Stimulated activated CD4-positive, alpha-beta T cell treated with anti-CD3 and anti-CD28 coated beads, Interleukin-4, amount 100 ng/mL, for 24 hours (primary cell): ENCODE measurements around the gene NIPA2.
"Not testable (repeated sequence)": the region's sequence is repeated elsewhere in the genome, so short reads cannot be mapped to it uniquely, and the experiment has no call there.

Source experiments
- DNase-seq: peaks from one replicate; pipeline ENCODE4 v3.0.0-alpha.2; 2020

The NIPA2 gene

DNA sequence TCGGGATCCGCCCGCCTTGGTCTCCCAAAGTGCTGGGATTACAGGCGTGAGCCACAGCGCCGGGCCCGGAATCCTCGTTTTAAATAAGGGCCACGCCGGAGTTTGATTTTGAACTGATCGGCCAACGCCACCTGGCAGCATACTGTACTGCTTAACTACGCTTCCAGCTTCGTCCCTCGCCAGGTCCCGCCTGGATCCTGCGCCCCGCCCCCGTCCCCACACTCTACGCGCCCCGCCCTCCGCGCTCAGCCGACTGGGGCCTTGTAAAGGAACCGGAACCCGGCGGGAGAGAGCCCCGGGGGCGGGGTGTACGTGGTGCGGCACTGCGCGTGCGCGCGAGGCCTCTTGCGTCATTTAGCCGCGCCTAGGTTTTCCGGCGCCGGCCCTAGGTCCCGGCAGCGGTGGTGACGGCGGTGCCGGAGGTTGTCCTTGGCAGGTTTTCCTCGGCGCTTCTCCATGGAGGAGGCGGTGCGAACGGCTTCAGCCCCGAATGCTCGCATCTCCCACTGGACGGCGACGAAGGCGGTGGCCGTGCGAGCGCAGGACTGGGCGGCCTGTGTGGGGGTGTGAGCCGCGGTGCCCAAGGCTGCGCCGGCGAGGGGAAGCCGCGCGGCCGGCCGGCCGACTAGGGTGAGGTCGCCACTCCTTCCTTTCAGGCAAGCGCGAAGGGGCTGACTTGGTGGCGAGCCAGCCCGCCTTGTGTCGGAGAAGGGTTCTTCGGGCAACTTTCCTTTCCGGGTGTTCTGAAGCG is at the start of gene NIPA2:
Gene NIPA2, plus strand, starts transcription at position 375 of the 751 bp plus-strand sequence. CDS start 13,066 bp downstream, outside the sequence.
- DNase-seq = peak; percentile 98

DNA sequence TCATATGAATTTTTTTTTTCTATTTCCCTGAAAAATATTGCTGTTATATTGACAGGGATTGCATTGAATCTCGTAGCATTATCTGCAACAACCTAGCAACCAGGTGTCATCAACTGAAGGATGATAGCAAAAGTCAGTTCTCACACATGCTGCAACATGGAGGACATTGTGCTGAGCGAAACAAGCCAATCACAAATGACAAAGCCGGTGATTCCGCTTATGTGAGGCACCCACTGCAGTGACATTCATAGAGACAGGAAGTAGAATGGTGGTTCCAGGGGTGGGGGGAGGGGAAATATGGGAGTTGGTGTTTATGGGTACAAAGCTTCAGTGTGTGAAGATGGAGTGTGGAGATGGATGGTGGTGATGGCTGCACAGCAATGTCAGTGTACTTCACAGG is 44.4 kb upstream of the NIPA2 start:
- no peak for DNase-seq

DNA sequence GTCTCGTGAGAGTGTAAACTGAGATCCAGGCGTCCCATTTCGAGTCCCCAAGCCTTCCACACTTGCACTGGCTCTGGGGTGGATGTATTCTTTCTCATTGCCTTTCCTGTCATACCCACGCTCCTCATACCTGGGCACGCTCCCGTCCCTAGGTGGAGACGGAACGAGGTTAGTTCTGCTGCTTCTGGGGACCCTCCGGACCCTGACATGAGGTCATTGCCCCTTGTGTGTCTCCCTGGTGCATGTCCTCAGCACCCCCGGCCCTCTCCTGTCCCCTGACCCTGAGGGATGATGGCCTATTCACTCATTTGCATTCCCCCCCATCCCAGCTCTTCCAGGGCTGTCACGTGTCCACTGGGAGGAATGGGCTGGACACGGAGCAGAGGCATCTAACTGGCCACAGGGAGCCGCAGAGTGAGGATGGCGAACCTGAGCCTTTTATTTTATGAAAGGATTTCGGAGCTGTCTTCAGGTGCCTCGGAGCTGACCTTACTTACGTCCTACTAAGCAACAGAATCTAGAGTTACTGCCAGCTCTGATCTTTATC is 43.8 kb upstream of the NIPA2 start:
- no peak for DNase-seq

DNA sequence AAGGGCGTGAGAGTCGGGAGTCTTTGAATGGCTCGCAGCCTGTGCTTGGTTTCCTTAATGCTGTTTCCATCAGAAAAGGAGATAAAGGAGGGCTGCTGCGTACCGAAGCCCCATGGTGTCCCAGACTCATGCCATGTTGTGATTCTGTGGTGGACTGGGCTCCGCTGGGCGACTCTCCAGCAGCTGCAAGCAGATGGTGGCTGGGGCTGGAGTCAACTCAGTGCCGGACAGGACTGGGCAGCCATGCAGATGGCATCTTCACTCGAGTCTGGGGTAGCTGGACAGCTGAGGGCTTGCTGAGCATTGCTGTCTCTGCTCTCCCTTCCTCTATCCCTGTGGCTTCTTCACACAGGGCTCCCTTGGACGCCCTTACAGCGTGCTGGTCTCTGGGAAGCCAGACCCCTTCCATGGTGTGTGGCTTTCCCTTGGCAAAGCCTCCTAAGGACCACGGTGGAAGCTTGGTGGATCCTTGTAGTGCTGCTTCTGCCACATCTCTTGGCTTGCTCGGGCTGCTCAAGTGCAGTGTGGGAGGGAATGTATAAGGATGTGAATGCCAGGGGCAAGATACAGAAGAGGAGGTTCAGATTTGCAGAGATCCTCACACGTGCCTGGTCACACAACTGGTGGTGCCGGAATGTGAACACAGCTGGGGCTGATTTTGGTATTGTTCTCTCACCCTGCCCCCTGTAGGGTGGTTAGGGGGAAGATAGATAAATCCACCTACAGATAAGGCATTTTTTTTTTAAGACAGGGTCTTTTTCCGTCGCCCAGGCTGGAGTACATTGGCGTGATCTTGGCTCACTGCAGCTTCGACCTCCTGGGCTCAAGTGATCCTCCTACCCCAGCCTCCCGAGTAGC is 43.0 kb upstream of the NIPA2 start:
- DNase-seq = no peak

DNA sequence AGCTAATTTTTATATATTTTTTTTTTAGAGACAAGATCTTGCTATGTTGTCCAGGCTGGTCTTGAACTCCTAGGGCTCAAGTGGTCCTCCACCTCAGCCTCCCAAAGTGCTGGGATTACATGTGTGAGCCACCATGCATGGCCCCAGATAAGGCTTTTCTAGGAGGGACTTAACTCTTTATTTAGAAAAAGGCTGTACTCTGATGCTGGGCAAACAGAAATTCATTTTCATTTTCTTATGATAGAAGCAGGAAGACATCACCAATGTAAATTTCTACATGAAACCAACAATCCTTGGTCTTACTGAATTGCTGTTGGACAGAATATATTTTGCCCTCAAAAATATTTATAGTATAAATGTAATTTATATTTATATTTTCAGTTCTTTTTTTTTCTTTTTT is 42.4 kb upstream of the NIPA2 start:
- DNase-seq = no peak

DNA sequence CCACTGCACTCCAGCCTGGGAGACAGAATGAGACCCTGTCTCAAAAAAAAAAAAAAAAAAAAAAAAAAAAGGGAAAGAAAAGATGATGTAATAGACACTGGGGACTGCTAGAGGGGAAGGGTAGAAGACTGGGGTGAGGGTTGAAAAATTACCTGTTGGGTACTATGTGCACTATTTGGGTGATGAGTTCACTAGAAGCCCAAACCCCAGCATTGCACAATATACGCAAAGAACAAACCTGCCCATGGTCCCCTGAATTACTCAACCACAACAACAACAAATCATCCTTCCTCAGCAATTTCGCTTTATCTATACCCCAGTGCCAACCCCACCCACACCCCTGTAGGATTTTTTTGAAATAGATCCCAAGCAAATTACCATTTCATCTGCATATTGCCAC is 38.6 kb upstream of the NIPA2 start:
- DNase-seq = no peak

DNA sequence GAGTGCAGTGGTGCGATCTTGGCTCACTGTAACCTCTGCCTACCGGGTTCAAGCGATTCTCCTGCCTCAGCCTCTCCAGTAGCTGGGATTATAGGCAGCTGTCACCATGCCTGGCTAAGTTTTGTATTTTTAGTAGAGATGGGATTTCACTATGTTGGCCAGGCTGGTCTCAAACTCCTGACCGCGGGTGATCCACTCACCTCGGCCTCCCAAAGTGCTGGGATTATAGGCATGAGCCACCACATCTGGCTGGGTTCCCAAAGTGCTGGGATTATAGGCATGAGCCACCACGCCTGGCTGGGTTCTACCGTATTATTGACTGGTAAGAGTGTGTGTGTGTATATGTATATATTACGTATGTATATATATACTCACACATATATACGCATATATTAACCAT is 35.5 kb upstream of the NIPA2 start:
- not testable (repeated sequence) for DNase-seq

DNA sequence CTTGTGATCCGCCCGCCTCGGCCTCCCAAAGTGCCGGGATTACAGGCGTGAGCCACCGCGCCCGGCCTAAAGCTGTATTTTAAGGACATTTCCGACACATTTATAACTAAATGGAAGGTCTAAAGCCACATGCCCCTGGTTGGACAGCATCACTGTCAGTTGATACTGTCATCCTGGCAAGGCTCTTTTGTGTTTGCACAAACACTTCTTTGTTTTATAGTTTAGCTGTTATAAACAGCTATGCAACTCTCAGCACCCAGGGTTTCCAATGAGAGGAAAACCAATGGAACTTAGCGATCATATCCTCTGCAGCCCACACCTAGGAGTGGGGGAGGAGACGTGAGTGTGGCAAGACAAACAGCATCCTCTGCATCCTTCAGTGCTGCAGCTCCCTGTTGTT is 32.3 kb upstream of the NIPA2 start:
- DNase-seq = no peak

DNA sequence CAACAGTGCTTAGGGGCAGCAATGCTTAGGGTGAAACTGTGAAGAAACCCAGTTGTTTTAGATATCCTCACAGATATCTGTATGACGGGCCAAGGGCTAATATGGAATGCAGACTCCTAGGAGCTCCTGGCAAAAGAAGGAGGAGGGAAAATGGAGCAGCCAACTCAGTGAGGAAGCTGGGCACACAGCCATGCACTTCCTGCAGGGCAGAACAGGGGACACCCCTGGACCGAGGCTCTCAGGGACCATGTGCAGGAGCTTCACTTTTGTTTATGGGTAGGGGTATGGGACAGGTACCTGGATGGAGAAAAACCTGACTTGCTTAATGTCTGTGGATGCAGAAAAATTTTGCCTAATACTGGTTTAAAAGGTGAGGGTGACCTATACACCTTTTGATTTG is 31.8 kb upstream of the NIPA2 start:
- no peak for DNase-seq

DNA sequence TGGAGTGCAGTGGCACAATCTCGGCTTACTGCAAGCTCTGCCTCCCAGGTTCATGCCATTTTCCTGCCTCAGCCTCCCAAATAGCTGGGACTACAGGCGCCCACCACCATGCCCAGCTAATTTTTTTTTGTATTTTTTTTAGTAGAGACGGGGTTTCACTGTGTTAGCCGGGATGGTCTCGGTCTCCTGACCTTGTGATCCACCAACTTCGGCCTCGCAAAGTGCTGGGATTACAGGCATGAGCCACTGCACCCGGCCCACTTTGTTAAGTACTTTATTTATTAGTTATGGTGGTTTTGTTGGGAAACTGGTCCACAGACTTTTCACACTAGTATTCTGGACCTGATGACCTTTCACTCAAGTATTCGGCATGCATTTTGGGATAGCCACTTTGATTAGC is 30.6 kb upstream of the NIPA2 start:
- not testable (repeated sequence) for DNase-seq

DNA sequence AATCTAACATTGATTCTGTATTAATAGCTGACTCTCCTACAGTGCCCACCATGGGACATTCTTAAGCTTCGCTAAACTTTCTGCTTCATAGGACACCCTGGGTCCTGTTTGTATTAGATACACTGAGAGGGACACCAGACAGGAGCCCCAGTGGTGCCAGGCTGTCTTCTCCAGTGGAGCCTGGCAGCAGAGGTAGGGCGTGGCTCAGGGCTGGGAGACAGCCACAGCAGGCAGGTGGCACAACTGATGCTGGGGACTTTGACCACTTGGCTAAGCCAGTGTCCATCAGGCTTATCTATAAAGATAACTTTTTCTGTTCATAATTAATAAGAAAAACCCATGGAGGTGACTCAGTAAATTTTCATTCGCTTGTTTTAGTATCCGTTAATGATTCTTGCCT is 30.2 kb upstream of the NIPA2 start:
- no peak for DNase-seq

DNA sequence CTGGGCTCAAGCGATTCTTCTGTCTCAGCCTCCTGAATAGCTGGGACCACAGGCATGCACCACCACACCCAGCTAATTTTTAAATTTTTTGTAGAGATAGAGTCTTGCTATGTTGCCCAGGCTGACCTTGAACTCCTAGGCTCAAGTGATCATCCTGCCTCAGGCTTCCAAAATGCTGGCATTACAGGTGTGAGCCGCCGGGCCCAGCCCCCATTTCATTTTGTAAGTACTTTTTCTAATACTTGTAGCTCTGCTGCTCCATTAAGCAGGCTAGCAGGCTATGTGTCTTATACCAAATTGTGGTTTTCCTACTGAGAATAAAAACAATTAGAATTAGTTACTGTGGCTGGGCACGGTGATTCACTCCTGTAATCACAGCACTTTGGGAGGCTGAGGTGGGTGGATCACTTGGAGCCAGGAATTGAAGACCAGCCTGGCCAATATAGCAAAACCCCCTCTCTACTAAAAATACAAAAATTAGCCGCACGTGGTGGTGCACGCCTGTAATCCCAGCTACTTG is 29.6 kb upstream of the NIPA2 start:
- DNase-seq = no peak

DNA sequence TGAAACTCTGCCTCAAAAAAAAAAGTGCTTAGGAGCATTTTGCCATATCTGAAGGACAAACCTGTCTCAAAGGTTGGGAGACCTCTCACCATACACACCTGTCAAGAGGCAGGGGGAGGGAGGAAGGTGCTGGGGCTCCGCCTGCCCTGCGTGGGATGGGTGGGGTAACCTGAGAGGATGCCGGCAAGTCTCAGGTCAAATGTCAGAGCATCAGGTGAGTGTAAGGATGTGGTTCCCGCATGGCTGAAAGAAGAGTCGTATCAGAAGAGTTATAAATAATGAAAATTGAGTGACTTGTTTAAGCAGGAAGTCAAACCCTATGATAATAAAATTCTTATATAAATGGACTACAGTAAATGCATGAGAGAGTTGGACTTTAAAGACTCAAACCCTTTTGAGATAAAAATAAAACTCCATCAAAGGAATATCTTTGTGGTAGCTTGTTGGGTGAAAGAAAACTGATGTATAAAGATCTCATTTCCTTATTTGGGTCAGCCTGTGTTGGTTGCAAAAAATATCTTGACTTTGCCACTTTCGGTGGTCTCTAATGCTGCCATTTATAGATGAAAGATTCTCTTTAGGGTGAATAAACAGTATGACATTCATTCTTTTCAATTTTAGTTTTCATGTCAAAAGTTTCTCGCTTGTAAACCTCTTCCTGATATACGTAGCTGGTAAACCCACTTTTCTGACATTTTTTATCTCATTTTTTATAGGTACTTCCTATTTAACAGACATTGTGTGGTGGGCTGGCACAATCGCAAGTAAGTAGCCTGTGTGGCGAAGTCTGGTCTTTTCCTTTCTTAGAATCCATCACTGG is 28.2 kb upstream of the NIPA2 start:
- no peak for DNase-seq

DNA sequence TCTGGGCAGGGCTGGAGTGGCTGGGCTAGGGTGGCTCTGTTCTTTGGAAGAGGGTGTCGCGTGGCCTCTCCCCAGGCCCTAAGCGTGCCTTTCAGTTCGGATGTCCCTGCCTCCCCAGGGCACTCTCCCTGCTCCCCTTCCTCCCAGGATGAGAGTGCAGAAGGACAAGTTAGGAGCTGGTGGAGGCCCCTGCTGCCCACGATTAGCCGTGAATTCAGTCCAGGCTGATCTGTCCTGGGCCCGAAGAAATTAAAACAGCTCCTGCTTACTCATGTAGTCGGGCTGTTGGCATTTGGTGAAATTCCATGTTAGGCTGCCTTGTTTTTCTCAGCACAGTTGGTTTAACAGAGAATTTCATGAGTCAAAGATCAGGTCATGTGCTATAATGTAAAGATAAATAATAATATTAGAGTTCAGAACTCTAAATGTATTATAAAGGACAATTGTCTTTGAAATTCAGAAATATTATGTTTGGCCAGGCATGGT is 27.6 kb upstream of the NIPA2 start:
- no peak for DNase-seq

DNA sequence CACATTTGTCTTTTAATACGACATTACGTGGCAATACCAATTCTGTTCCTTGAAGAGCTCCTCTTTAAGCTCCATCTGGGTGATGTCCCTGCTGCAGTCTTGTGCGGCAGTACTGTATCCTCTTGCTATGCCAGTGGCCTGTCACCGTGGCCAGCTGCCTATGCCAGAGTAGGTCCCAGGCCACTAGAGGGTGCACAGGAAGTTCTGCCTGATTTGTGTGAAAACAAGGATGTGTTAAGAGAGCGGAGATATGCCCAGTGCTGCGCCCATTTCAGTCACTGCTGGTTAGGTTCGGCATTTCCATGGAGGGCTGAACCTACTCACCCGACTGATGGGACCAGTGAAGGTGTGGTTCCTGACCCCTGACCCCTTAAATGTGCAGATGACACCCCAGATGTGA is 26.8 kb upstream of the NIPA2 start:
- no peak for DNase-seq

DNA sequence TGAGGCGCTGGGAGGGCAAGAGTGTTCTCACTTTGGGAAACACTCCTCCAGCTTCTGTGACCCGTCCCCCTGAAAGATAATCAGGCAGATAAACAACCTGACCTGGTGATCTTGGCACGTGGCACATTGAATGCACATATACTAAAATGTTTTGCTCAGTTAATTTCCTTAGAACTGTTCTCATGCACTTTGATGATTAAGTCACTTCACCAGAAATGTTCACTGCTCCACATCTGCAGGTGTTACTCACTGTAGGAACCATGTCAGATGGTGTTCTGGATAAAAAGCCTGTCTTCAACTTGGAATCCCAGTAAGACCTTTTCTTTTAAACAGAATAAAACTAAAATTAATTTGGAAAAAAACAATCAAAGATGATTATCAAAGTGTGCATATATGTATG is 24.6 kb upstream of the NIPA2 start:
- DNase-seq = no peak

DNA sequence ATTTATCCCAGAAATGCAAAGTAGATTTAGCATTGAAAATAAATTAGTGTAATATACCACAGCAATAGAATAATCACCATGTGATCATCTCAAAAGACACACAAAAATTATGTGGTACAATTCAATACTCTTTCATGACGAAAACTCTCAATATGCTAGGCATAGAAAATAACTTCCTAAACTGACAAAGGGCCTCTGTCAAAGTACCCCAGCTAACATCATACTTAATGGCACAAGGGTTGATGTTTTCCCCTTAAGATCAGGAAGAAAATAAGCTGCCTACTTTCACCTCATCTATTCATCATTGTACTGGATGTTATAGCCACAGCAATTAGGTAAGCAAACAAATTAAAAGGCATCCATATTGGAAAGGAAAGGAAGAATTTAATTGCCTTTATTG is 22.7 kb upstream of the NIPA2 start:
- DNase-seq = no peak

DNA sequence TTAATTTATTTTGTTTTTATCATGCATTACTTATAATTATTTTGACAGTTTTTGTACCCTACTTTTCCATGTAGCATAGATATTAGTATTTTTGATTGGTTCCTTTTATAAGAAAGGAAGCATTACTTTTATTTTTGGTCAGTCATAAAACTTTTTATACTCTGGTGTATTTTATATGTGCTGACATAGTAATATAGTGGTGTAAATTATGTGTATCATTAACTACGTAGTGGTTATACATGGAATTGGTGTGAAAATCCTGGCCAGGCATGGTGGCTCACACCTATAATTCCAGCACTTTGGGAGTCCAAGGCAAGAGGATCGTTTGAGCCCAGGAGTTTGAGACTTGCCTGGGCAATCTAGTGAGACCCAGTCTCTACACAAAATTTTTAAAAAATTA is 18.8 kb upstream of the NIPA2 start:
- DNase-seq = no peak

DNA sequence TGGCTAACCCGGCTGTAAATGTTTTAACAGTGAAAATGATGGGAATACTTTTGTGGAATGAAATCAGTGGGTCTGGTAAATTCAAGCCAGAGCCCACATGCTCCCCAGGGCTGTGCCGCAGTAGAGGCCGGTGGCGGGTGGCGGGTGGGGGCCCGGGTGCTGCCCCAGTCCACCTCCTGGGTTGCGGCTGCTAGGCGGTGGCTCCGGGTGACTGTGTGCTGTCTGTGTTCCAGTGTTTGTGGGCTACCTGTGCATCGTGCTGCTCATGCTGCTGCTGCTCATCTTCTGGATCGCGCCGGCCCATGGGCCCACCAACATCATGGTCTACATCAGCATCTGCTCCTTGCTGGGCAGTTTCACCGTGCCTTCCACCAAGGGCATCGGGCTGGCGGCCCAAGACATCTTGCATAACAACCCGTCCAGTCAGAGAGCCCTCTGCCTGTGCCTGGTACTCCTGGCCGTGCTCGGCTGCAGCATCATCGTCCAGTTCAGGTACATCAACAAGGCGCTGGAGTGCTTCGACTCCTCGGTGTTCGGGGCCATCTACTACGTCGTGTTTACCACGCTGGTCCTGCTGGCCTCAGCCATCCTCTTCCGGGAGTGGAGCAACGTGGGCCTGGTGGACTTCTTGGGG is 14.9 kb upstream of the NIPA2 start:
- no peak for DNase-seq

DNA sequence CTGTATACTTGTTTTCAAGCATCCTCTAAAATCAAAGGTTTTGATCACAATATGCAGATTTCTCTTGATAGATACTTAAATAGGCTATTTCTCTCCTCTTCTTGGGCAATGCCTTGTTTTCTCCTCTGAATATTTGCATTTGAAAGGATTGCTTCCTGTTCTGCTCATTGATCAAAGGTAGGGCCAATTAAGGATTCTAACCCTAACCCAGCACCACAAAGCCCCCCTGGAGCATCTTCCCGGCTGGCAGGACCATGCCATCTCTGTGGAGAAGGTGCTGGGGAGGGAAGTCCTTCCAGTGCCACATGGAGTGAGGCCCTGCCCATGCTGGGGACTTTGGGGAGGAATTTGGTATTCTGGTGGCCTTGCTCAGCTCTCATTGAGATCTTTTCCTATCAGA is 11.3 kb upstream of the NIPA2 start:
- no peak for DNase-seq

DNA sequence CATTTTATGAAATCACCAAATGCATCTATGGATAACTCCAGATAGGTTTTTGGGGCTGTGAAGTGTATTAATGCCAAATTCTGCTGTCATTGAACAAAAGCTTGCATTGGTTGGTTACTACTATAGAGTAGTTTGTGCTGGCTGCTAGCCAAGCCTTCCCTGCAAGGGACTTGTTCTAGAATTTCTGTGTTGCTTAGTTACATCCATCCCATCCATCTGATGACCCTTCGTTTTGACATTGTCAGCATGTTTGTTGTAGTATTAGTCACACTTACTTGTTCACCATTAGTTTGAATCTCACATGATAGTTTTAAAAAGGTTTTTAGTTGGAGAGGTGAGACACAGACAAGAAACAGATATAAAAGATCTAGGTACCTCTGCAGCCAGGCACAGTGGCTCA is 7.0 kb upstream of the NIPA2 start:
- no peak for DNase-seq

DNA sequence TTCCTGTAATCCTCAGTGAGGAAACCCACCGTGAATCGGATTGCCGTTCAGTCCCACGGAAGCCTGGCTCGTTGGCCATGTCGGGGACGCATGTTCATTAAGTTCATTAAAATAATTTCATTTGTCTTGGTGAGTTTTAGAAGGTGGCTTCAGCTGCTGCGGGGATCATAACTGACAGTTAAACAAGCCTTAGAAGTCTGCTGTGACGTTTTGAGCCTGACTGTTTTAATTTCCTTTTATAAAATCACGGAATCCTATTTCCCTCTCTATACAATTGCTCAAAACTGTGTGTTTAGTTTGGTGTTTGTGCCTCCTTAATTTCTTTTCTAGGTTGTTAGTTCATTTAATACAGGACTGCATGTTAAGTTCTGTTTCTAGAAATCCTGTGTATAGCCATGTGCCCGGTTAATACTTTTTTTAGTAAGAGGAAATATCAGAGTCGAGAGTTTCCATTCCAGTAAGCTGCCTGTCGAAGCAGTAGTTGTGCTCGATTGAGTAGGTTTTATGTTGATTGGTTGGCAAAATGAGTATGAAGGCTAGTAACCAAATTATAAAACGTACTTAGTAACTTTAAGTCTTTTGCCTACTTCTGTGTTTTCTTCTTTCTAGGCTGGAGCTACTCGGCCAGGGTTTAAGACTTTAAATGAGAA is 705 bp downstream of the NIPA2 start:
- no peak for DNase-seq
